LNCaP clone FGC (cell line): ENCODE data around the gene COL6A2.

Experiments
- DNase-seq: peaks from one replicate; pipeline ENCODE4 v3.0.0-alpha.2; 2011; ENCODE audit warnings: low read depth
- H3K4me3 ChIP-seq: 2 replicates; pipeline ENCODE4 v1.5.1; 2011; ENCODE audit warnings: mild to moderate bottlenecking, low read depth, low read length, control low read depth
- CTCF ChIP-seq: IDR thresholded peaks from 2 replicates; pipeline ENCODE4 v1.5.1; 2012; ENCODE audit warnings: mild to moderate bottlenecking; ENCODE audit not compliant: control insufficient read depth, insufficient read depth; ENCODE audit errors: extremely low read depth

COL6A2 gene

DNA sequence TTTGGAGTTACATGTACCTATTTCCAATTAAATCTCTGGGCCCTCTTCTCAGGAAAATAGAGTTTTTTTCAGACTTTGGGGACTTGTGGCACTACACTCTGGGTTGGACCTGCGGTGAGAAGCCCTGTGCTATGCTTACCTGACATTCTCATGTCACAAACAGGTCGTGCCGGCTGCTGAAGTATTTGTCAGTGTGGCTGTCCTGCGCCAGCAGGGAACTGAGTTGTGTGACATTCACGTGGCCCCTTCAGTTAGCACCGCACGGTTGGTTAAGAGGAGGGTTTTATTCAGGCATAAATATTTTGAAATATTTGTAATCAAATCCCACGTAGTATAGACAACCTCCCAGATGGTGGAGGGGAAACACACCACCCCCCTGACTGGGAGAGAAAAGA is 6.3 kb upstream of the COL6A2 start:
- TF ChIP-seq CTCF = no peak
- no peak for DNase-seq
- no peak overlapping the region for H3K4me3 ChIP-seq

- no peak overlapping the region for H3K4me3 ChIP-seq
- DNase-seq = no peak
- no peak for TF ChIP-seq CTCF
Observed at GRCh38 chr21:46092026-46092764, 5.7 kb upstream of the COL6A2 start.

DNA sequence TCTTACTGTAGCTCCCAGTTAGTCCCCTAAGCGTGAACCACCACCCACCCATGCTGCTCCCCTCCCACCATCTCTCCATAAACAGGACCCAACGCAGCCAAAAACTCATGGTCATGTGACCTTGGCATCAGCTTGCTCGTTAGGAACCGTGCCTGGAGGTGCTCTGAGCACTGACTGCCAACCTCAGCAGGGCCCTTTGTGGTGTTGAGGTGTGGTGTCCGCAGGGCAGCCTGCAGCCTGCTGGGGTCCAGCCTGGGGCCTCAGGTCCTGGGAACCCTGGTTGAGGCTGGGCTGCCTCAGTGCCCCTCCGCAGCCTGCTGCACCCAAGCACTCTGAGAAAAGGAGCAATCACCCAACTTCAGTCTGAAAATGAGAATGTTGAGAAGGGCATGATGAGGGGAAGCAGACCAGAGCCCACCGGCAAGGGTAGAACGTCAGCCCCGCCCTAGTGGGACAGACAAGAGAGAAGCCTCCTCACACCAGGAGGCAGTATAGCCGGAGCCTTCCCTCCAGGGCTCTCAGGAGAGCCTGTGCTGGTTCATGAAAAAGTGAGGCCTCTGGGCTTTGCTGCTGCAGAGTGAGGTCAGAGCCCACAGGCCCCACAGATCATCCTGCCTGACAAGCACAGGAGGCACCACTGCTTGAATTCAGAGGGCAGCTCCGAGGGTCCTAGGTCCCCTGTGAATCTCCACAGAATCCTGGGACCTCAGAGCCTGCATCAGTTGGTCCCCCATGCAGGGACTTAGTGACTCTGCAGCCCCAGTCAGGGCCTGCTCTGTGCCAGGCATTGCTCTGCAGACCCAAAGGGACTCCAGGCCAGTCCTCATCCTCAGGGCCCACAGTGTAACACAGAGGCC is 4.9 kb upstream of the COL6A2 start:
- TF ChIP-seq CTCF = no peak
- H3K4me3 ChIP-seq = no peak overlapping the region
- DNase-seq = no peak

DNA sequence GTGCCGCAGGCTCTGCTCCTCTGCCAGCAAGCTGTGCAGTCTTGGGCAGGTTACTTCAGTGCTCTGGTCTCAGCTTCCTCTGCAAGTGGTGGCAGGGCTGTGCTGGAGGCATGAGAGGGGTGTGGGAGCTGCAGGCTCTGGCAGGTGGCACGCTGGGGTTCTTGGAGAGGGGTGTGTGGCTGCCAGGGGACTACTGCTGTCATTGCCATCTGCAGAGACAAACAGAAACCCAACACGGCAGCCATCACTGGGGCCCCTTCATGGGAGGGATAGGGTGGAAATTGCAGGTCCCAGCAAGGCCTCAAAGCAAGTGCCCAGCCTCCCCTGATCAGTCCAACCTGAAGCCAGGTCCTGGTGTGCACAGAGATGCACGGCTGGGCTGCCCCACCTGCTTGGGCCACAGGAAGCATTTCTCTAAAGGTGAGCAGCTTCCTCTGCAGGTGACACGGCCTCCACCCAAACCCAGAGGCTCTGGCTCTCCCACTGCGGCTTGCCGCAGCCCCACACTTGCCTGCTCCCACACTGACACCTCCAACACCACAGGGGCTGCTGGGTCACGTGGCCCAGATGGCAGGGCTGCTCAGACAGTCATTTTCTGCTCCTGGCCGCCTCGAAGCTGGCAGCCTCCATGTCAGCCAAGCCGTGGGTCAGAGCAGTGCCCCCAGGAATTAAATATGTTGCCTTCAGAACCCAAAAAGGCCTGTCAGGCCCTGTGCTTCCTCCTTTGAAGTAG is 4.1 kb upstream of the COL6A2 start:
- no peak overlapping the region for H3K4me3 ChIP-seq
- TF ChIP-seq CTCF = no peak
- DNase-seq = no peak

DNA sequence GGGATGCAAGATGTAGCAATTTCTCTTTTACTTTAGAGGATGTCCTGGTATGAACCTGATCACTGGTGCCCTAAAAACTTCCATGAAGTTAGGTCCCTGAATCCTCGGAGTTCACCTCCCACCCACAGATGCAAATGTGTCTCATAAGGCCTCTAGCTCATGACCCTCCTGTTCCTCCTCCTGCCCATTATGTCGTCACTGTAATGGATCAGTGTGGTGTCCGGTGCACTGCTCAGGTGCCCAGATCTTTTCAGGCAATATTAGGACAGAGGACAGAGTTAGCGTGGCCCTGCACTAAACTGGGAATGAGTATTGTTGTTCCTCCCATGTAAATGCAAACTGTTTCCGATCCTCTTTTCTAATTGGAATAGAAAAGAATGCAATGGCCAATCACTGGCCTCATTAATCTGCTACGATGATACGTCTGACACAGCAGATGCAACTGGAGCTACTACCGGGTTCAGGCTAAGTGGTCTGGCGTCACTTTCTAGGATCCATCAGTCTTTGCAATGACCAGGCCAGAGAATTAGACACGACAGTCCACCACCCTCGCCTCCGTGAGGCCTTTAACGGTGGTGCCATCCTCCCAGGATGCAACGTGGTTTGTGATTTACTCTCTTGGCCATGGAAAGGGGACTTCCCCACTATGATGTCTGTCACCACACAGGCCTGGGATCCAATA is 3.4 kb upstream of the COL6A2 start:
- no peak for DNase-seq
- TF ChIP-seq CTCF = no peak
- H3K4me3 ChIP-seq = no peak overlapping the region

DNA sequence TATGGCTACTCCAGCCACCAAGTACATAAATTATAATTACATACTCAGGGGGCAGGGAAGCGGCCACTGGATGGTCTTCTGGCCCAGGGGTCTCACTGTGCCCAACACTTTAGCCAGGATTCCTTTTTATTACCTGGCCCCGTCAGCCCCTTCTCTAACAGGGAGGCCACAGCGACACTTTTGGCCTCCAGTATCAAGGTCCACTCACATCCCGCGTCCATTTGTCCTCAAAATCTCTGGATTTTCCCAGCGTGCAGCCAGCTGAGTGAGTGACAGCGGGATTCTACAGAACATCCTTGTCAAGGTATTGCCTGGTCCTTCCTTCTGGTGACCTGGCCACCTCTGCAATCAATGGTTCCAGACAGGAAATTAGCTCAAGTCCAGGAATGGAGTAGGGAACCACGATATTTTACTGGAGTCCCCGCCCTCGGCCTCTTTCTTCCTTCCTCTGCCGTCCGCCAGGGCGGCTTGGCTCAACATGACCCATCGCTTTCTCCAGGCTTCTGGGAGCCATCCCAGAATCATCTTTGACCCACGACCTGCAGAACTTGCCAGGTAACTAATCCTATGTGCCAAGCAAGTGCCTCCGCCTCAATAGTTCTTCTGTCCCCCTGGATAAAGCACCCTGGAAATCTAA is 2.7 kb upstream of the COL6A2 start:
- H3K4me3 ChIP-seq = no peak overlapping the region
- TF ChIP-seq CTCF = no peak
- peak; percentile 43 for DNase-seq
